Prostate gland (tissue), 2 donors: Measurements from ENCODE around the gene TIMM10. TPM values are rescaled to one million over a fixed set of nuclear protein-coding genes. Genes with fewer than 3 reads are reported as not detected.
"Not testable (repeated sequence)": the region's sequence is repeated elsewhere in the genome, so short reads cannot be mapped to it uniquely, and the experiment has no call there.

ENCODE experiments used
- DNase-seq: peaks from one replicate; pipeline ENCODE4 v3.0.0-alpha.2; 2019; ENCODE audit warnings: low spot score
- H3K27ac ChIP-seq, 2 donors: fragments of 200-600 bp; sonication (generic); 2 replicates each; pipeline ENCODE4 v1.5.1; 2017 to 2019
- H3K27me3 ChIP-seq: fragments of 200-600 bp; sonication (generic); replicated peaks from 2 replicates; pipeline ENCODE4 v1.5.1; 2019; ENCODE audit not compliant: insufficient read depth
- H3K36me3 ChIP-seq, 2 donors: fragments of 200-600 bp; sonication (generic); 1 replicate in 1 of 2; 2 replicates in 1 of 2; pipeline versions ENCODE4 v1.5.1 to v1.8.1; 2017 to 2019
- H3K4me1 ChIP-seq: fragments of 200-600 bp; sonication (generic); replicated peaks from 2 replicates; pipeline ENCODE4 v1.5.1; 2019
- H3K4me3 ChIP-seq, 2 donors: fragments of 200-600 bp; sonication (generic); 2 replicates each; pipeline ENCODE4 v1.5.1; 2017 to 2019
- H3K9me3 ChIP-seq: fragments of 200-600 bp; sonication (generic); 2 replicates; pipeline ENCODE4 v1.5.1; 2017
- POLR2A ChIP-seq: fragments of 450-650 bp; IDR thresholded peaks from one replicate; pipeline ENCODE4 v1.6.1; 2016; ENCODE audit warnings: antibody characterized with exemption, mild to moderate bottlenecking
- POLR2AphosphoS5 ChIP-seq: sonication (generic); formaldehyde crosslinking; IDR thresholded peaks from one replicate; pipeline ENCODE4 v1.6.1; 2017; ENCODE audit warnings: antibody characterized with exemption
- WGBS: methylation state at CpG from one replicate; pipeline ENCODE4 v1.1.5; 2018; 5-methylcytosine and 5-hydroxymethylcytosine counted together
- intact Hi-C: fragments of 100-400 bp; cut with DNase I; formaldehyde crosslinking; loops from one replicate; pipeline ENCODE4 v1.14.2; 2022
- total RNA-seq, 2 donors: library from RNA; depleted of rRNA; stranded (reverse); fragments of >200 nt; gene quantifications; one replicate each; pipeline ENCODE4 v1.1.0, GENCODE V29; 2016
- TF ChIP-seq, protein P1 (sequence below), 4 experiments: fragments of 200-600 bp in 2 of 4; fragments of 450-650 bp in 2 of 4; sonication (generic) in 2 of 4; IDR thresholded peaks; 1 replicate in 3 of 4; 2 replicates in 1 of 4; pipeline ENCODE4 v1.5.1; 2016 to 2019; ENCODE audit warnings: antibody characterized with exemption in 4 of 4, mild to moderate bottlenecking in 2 of 4, moderate library complexity in 2 of 4

Gene TIMM10
- total RNA-seq, 2 donors from 2014 or later, result 35.2 to 44.3 TPM

DNA sequence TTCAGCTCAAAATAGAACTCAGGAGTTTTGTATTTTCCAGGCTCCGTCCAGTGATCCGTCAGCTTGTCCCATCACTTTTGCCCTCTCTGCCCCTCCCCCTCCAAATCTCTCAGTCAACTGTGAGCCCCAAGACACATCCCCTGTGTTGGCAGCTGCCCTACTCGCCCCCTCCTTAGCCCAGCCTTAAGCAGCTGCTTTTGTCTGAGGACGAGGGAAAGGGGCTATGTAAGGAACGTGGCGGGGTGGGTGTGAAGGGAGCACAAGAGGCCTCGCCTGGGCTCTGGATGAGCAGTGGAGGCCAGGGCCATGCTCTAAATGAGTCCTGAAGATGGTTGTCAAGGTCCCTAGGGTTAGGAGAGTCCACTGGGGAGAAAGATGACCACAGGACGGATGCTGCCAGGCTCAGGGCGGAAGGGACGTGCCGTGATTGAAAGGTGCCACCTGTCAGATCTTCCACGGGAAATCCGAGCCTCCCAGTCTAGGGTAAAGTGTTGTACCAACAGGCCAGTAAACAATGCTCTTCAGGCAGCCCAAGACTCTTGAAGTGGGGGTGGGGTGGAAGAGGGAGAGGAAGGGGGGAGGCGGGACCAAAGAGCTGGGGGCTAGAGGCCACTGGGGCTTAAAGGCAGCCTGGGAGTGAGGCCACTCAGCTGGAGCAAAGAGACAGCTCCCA lies 6.5 kb upstream of the TIMM10 start, which contains the start of gene SMTNL1:
SMTNL1 (plus strand) TSS at position 649 of the 673 bp plus-strand sequence. CDS start 5,048 bp downstream, outside the sequence.
- TF ChIP-seq POLR2A (no peak), POLR2AphosphoS5 (no peak)
- TF ChIP-seq, protein P1, sequence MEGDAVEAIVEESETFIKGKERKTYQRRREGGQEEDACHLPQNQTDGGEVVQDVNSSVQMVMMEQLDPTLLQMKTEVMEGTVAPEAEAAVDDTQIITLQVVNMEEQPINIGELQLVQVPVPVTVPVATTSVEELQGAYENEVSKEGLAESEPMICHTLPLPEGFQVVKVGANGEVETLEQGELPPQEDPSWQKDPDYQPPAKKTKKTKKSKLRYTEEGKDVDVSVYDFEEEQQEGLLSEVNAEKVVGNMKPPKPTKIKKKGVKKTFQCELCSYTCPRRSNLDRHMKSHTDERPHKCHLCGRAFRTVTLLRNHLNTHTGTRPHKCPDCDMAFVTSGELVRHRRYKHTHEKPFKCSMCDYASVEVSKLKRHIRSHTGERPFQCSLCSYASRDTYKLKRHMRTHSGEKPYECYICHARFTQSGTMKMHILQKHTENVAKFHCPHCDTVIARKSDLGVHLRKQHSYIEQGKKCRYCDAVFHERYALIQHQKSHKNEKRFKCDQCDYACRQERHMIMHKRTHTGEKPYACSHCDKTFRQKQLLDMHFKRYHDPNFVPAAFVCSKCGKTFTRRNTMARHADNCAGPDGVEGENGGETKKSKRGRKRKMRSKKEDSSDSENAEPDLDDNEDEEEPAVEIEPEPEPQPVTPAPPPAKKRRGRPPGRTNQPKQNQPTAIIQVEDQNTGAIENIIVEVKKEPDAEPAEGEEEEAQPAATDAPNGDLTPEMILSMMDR (IDR thresholded peaks at IDR 0.05), result no peak
- intact Hi-C loops, result no loop called here
- no peaks in the 10 kb centered on the region for H3K9me3 ChIP-seq
- WGBS, result 58% methylated on average over 14 of the region's 14 CpGs
- no peak within 1 kb of the TSS for H3K4me3 ChIP-seq
- no peak for DNase-seq
- no peaks in the 10 kb centered on the region for H3K36me3 ChIP-seq
- no peaks in the 10 kb centered on the region for H3K4me1 ChIP-seq
- H3K27ac ChIP-seq, result no peak within 1 kb of the TSS
- no peaks in the 10 kb centered on the region for H3K27me3 ChIP-seq

DNA sequence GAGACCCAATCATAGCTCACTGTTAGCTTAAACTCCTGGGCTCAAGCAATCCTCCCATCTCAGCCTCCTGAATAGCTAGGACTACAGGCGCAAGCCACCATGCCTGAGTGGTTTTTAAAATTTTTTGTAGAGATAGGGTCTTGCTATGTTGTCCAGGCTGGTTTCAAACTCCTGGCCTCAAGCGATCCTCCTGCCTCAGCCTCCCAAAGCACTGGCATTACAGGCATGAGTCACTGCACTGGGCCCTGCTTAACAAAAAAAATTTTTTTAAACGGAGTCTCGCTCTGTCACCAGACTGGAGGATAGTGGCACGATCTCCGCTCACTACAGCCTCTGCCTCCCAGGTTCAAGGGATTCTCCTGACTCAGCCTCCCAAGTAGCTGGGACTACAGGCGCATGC lies 3.9 kb upstream of the TIMM10 start:
- H3K27me3 ChIP-seq, DNase-seq, H3K9me3 ChIP-seq, H3K4me1 ChIP-seq, H3K36me3 ChIP-seq, intact Hi-C loops, H3K27ac ChIP-seq, H3K4me3 ChIP-seq: not testable (repeated sequence)
- WGBS, result 93% methylated on average over 7 of the region's 7 CpGs

DNA sequence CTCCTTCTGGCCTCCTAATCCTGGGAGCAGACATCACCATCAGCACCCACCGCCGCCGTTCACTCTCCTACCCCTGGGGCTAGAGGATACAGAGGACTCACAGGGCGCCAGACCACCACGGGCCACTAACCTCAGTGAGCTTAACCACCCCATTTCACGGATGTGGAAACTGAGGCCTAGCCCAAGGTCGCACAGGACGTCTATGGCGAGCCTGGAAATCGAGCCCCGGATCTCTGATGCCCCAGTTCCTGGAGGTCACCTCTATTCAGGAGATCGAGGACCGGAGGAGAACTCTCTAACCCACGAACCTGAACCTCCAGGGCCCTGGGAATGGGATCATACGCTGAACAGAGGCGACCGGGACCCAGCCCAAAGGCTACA lies 349 bp downstream of the TIMM10 start:
- Histone ChIP-seq H3K36me3 (no peaks in the 10 kb centered on the region), H3K27ac (peak overlapping the region; percentile 0 to 46), H3K9me3 (no peaks in the 10 kb centered on the region), H3K4me3 (peak overlapping the region; percentile 48 to 53), H3K27me3 (no peaks in the 10 kb centered on the region), H3K4me1 (peaks cover 5% of the 10 kb centered on the region)
- intact Hi-C loops, result no loop called here
- WGBS, result 1% methylated on average over 15 of the region's 17 CpGs
- TF ChIP-seq, protein P1 (IDR thresholded peaks at IDR 0.05), result no peak
- TF ChIP-seq POLR2A, result no peak
- no peak for TF ChIP-seq POLR2AphosphoS5
- no peak for DNase-seq

DNA sequence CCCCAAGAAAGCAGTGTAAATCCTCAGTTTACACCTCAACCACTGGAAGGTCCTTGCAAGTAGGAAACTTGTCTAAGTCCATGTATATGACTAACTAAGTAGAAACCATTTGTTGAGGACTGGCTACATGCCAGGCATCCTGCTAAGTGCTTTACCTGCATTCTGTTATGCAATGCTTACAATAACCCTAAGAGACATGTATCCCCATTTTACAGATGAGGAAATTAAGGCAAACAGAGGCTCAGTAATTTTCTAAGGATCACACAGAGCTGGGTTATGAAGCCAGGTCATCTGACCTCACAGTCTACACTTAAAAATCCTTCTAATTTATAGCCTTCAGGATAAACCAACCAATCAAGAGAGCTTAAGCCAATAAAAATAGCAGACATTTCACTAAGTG lies 1.5 kb downstream of the TIMM10 start:
- no peak overlapping the region for H3K4me3 ChIP-seq
- H3K36me3 ChIP-seq, result no peaks in the 10 kb centered on the region
- intact Hi-C loops, result loop anchor here (2.0 to 10.0 kb wide), 3 partner anchors 37 to 184 kb away; no protein-coding TSS in a partner anchor
- no peak overlapping the region for H3K27ac ChIP-seq
- no peaks in the 10 kb centered on the region for H3K9me3 ChIP-seq
- no peaks in the 10 kb centered on the region for H3K27me3 ChIP-seq
- DNase-seq, result no peak
- H3K4me1 ChIP-seq, result peaks cover 5% of the 10 kb centered on the region
- no peak for TF ChIP-seq POLR2AphosphoS5
- TF ChIP-seq, protein P1 (IDR thresholded peaks at IDR 0.05), result no peak
- TF ChIP-seq POLR2A, result no peak

DNA sequence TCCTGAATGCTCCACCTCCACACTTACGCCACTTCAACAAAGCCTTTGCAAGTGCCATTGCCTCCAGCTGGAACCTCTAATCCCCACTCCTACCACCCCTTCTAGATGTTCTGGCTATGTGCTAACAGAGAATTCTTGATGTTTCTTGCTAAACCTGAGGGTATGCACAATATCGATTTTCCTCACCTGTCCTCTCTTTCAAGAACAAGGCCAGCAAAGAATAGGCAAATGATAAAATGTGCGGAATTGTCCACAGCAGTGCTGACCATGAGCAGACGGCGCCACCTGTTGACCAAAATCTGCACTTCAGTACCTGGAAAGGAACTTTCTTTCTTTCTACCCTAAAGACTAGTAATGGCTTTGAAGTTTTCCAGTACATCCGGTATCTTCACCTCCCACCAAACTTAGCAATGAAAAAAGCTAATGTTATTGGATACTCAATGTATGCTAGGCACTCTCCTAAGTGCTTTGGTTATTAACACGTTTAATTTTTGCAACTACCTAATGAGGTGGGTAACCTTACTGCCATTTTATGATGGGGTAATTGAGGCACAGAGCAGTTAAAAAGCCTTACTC lies 3.4 kb downstream of the TIMM10 start:
- H3K4me3 ChIP-seq, result no peak overlapping the region
- DNase-seq, result peak; percentile 68
- H3K36me3 ChIP-seq, result no peaks in the 10 kb centered on the region
- no peak overlapping the region for H3K27ac ChIP-seq
- intact Hi-C loops, result loop anchor here (5.0 to 10.0 kb wide), 2 partner anchors 35 to 182 kb away; no protein-coding TSS in a partner anchor
- H3K9me3 ChIP-seq, result no peaks in the 10 kb centered on the region
- TF ChIP-seq, protein P1 (IDR thresholded peaks at IDR 0.05), result peak; percentile 76 to 93 (median 92)
- no peak for TF ChIP-seq POLR2A
- peak; percentile 42 for TF ChIP-seq POLR2AphosphoS5
- H3K27me3 ChIP-seq, result no peaks in the 10 kb centered on the region
- peaks cover 5% of the 10 kb centered on the region for H3K4me1 ChIP-seq
- 16% methylated on average over 7 of the region's 7 CpGs for WGBS
